ENCODE measurements around the gene LAMA4. TPM values are rescaled to one million over a fixed set of nuclear protein-coding genes. Genes with fewer than 3 reads are reported as not detected.

The LAMA4 gene
- total and polyA plus RNA-seq, 2 of the 13 experiments (the other 11 are each of a cell fraction or from before 2014, with no cell fraction given), result not detected

DNA sequence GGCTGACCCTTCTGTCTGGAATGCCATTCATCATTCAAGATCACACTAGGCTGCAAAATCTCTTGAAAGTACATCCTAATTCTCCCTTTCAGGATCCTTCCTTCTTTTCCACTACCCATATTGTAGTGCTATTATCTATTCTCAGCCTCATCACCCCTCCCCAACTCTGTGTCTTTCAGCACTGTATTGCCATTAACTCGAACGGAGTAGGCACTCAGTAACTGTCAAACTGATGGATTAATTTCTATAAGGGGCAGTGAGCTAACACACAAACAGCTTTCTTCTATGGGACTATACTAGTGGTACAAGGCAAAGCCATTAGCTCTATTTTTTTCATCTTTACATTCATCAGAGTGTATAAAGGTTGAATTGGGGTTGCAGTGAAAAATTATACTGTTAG lies 46.6 kb downstream of the LAMA4 start (continued):
- TF ChIP-seq THAP11 (CRISPR knock-in tag; IDR thresholded peaks at IDR 0.05) (no peak), ZBTB38 (CRISPR knock-in tag; IDR thresholded peaks at IDR 0.05) (no peak)

- H3K4me3 ChIP-seq (replicated peaks in 1 of 3; ENCODE audit: insufficient read depth in 1 of 3, low read depth in 2 of 3, low read length in 3 of 3), result no peak overlapping the region
- H3K4me1 ChIP-seq (ENCODE audit: insufficient read depth, low read length), result peaks cover 16% of the 10 kb centered on the region
- 37% methylated on average over 4 of the region's 4 CpGs for WGBS (ENCODE audit: low lambda C conversion rate)
- ChIA-PET POLR2A (no interaction called here), CTCF (ENCODE audit: low intra/inter-chr PET ratio, low total read pairs) (no interaction called here)
- FAIRE-seq (no peak), DNase-seq (ENCODE audit: low spot score) (no peak), ATAC-seq (no peak)
- no peaks in the 10 kb centered on the region for H4K20me1 ChIP-seq (ENCODE audit: insufficient read depth, low read length)
- H3K4me2 ChIP-seq (ENCODE audit: low read depth, low read length), result no peak overlapping the region
- no TSS peak for BruUV-seq (replicated peaks)
- no peaks in the 10 kb centered on the region for H3K27me3 ChIP-seq (ENCODE audit: control insufficient read depth in 1 of 2, insufficient read depth in 2 of 2, low read length in 2 of 2)
- H3K36me3 ChIP-seq (replicated peaks in 1 of 2; ENCODE audit: control insufficient read depth in 1 of 2, insufficient read depth in 2 of 2, low read length in 2 of 2), result no peaks in the 10 kb centered on the region
- H3K9ac ChIP-seq (ENCODE audit: insufficient read depth, low read depth, low read length), result no peak overlapping the region
- H2AFZ ChIP-seq (ENCODE audit: low read length), result no peak overlapping the region
- H3K27ac ChIP-seq (ENCODE audit: extremely low read length, insufficient read depth, low read length), result no peak overlapping the region
- no peaks in the 10 kb centered on the region for H3K79me2 ChIP-seq (ENCODE audit: insufficient read depth, low read length)
- intact Hi-C loops (cut with micrococcal nuclease; ENCODE audit: unreplicated experiment), result no loop called here
- TF ChIP-seq DNMT3B (CRISPR knock-in tag; conservative IDR thresholded peaks at IDR 0.05), result no peak
- no peak for TF ChIP-seq ZNF138 (CRISPR knock-in tag; IDR thresholded peaks at IDR 0.05; ENCODE audit: low read depth)
- no peak for TF ChIP-seq ZNF597 (CRISPR knock-in tag; IDR thresholded peaks at IDR 0.05)
- no peak for TF ChIP-seq ZSCAN25 (CRISPR knock-in tag; IDR thresholded peaks at IDR 0.05)
- TF ChIP-seq HOXA7 (CRISPR knock-in tag; IDR thresholded peaks at IDR 0.05), result no peak
- in situ Hi-C loops (cut with HindIII; ENCODE audit: extremely low pct_ligation_motif_present, low pct_unique_long_range_greater_than_20kb), result no loop called here
- H3K9me3 ChIP-seq (ENCODE audit: low read length), result no peaks in the 10 kb centered on the region
Measured at GRCh38 chr6:112207131-112207530, 47.2 kb downstream of the LAMA4 start.

DNA sequence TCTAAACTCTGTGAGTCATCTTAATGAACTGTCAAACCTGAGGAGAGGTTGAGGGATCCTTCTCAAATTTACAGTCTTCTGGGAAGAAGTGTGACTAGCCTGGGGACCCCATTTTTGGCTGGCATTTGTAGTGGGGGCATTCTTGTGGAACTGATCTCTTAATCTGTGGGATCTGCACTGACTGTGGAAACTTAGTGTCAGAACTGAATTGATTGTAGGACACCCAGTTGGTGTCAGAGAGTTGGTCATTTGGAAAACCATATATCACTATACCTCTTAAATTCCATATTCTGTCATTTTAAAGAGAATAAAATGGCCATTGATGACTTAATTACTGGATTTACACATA lies 48.3 kb downstream of the LAMA4 start:
- Histone ChIP-seq H3K4me1 (ENCODE audit: insufficient read depth, low read length) (peaks cover 16% of the 10 kb centered on the region), H3K9me3 (ENCODE audit: low read length) (no peaks in the 10 kb centered on the region), H3K79me2 (ENCODE audit: insufficient read depth, low read length) (no peaks in the 10 kb centered on the region), H3K27ac (ENCODE audit: extremely low read length, insufficient read depth, low read length) (no peak overlapping the region), H3K36me3 (replicated peaks in 1 of 2; ENCODE audit: control insufficient read depth in 1 of 2, insufficient read depth in 2 of 2, low read length in 2 of 2) (no peaks in the 10 kb centered on the region), H3K27me3 (ENCODE audit: control insufficient read depth in 1 of 2, insufficient read depth in 2 of 2, low read length in 2 of 2) (no peaks in the 10 kb centered on the region), H4K20me1 (ENCODE audit: insufficient read depth, low read length) (no peaks in the 10 kb centered on the region), H3K4me3 (replicated peaks in 1 of 3; ENCODE audit: insufficient read depth in 1 of 3, low read depth in 2 of 3, low read length in 3 of 3) (no peak overlapping the region), H2AFZ (ENCODE audit: low read length) (no peak overlapping the region), H3K4me2 (ENCODE audit: low read depth, low read length) (no peak overlapping the region), H3K9ac (ENCODE audit: insufficient read depth, low read depth, low read length) (no peak overlapping the region)
- TF ChIP-seq PBX3 (CRISPR knock-in tag; IDR thresholded peaks at IDR 0.05; ENCODE audit: borderline replicate concordance), result no peak
- TF ChIP-seq JUN (CRISPR knock-in tag; IDR thresholded peaks at IDR 0.05), result no peak
- no peak for TF ChIP-seq ZFP41 (CRISPR knock-in tag; IDR thresholded peaks at IDR 0.05; ENCODE audit: borderline replicate concordance)
- TF ChIP-seq, protein P1, sequence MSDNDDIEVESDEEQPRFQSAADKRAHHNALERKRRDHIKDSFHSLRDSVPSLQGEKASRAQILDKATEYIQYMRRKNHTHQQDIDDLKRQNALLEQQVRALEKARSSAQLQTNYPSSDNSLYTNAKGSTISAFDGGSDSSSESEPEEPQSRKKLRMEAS (IDR thresholded peaks at IDR 0.05), result no peak
- TF ChIP-seq ZBTB7B (CRISPR knock-in tag; IDR thresholded peaks at IDR 0.05), result no peak
- TF ChIP-seq, protein P2, sequence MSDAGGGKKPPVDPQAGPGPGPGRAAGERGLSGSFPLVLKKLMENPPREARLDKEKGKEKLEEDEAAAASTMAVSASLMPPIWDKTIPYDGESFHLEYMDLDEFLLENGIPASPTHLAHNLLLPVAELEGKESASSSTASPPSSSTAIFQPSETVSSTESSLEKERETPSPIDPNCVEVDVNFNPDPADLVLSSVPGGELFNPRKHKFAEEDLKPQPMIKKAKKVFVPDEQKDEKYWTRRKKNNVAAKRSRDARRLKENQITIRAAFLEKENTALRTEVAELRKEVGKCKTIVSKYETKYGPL (CRISPR knock-in tag; IDR thresholded peaks at IDR 0.05), result no peak
- TF ChIP-seq SOX5 (CRISPR knock-in tag; IDR thresholded peaks at IDR 0.05; ENCODE audit: borderline replicate concordance), result no peak
- no peak for TF ChIP-seq FOXO4 (CRISPR knock-in tag; conservative IDR thresholded peaks at IDR 0.05)
- no peak for TF ChIP-seq ATF1 (CRISPR knock-in tag; IDR thresholded peaks at IDR 0.05)
- DNase-seq (ENCODE audit: low spot score) (no peak), FAIRE-seq (no peak), ATAC-seq (no peak)
- CTCF ChIA-PET (ENCODE audit: low intra/inter-chr PET ratio, low total read pairs), result no interaction called here
- in situ Hi-C loops (cut with HindIII; ENCODE audit: extremely low pct_ligation_motif_present, low pct_unique_long_range_greater_than_20kb) (no loop called here), intact Hi-C loops (cut with micrococcal nuclease; ENCODE audit: unreplicated experiment) (no loop called here)
- BruUV-seq (replicated peaks), result no TSS peak
- POLR2A ChIA-PET, result no interaction called here
